ENCODE measurements around the gene PLCB1. TPM values are rescaled to one million over a fixed set of nuclear protein-coding genes. Genes with fewer than 3 reads are reported as not detected.
A peak's percentile ranks its signal among the peaks of the same experiment; 100 is the strongest.

The PLCB1 gene
- total and polyA plus RNA-seq, 2 experiments from 2014 or later, result 6.7 to 20.5 TPM

DNA sequence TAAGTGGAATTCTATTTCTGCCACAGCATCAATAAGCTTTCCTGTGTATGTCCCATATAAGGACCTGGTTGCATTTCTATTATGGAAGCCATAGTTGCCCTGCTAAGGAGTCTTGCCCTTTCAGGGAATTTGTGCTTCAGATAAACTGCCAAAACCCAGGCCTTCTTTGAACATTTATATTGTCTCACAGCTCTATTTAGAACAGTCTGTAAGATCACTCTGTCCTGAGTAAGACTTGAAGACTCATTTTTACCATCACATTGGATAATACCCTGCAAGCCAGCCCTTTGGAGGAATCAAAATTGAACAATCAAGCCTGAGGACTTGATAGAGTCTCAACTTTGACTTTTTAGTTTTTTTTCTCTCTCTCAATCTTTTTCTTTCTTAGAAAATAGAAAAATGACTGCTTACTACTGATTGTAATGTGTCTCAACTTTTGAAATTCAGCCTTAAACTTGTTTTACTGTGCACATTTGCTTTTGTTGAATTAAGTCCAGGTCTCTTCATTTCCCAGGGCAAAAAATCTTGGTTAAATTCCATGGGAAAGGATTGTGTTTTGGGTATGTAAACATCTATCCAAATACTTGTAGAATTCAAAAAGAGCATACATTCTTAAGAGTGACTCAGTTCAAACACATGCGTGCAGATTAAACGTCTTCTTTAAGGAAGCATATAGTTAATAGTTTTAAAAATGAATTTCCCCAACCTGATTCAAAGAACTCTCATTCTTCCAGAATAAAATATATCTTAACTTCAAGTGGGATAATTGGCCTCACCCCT, 91.2 kb downstream of the PLCB1 start:
- H3K27me3 ChIP-seq, result no peaks in the 10 kb centered on the region
- H2AFZ ChIP-seq, result peak overlapping the region; percentile 8
- H3K27ac ChIP-seq, result peak overlapping the region; percentile 6
- H3K9me2 ChIP-seq (replicated peaks; ENCODE audit: insufficient read depth), result no peaks in the 10 kb centered on the region
- peak overlapping the region; percentile 10 for H3K4me2 ChIP-seq
- no peaks in the 10 kb centered on the region for H3K9me3 ChIP-seq (ENCODE audit: low read depth)
- 43% methylated on average over 2 of the region's 2 CpGs for WGBS (ENCODE audit: low lambda C conversion rate, missing lambda C conversion rate)
- no peaks in the 10 kb centered on the region for H4K20me1 ChIP-seq (ENCODE audit: insufficient read depth, poor library complexity, severe bottlenecking)
- no peak overlapping the region for H3K4me3 ChIP-seq
- H3K36me3 ChIP-seq (replicated peaks; ENCODE audit: insufficient read depth, low read depth), result no peaks in the 10 kb centered on the region
- no peak for DNase-seq (ENCODE audit: low spot score)
- H3K4me1 ChIP-seq (ENCODE audit: insufficient read depth), result peaks cover 6% of the 10 kb centered on the region
- H3K79me2 ChIP-seq, result no peaks in the 10 kb centered on the region
- TF ChIP-seq EZH2phosphoT487 (IDR thresholded peaks at IDR 0.05; ENCODE audit: low read depth, severe bottlenecking, unreplicated experiment), result no peak
- TF ChIP-seq, protein P1, sequence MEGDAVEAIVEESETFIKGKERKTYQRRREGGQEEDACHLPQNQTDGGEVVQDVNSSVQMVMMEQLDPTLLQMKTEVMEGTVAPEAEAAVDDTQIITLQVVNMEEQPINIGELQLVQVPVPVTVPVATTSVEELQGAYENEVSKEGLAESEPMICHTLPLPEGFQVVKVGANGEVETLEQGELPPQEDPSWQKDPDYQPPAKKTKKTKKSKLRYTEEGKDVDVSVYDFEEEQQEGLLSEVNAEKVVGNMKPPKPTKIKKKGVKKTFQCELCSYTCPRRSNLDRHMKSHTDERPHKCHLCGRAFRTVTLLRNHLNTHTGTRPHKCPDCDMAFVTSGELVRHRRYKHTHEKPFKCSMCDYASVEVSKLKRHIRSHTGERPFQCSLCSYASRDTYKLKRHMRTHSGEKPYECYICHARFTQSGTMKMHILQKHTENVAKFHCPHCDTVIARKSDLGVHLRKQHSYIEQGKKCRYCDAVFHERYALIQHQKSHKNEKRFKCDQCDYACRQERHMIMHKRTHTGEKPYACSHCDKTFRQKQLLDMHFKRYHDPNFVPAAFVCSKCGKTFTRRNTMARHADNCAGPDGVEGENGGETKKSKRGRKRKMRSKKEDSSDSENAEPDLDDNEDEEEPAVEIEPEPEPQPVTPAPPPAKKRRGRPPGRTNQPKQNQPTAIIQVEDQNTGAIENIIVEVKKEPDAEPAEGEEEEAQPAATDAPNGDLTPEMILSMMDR (IDR thresholded peaks at IDR 0.05; ENCODE audit: poor library complexity), result no peak
- no peak for TF ChIP-seq EZH2 (IDR thresholded peaks at IDR 0.05; ENCODE audit: borderline replicate concordance)

DNA sequence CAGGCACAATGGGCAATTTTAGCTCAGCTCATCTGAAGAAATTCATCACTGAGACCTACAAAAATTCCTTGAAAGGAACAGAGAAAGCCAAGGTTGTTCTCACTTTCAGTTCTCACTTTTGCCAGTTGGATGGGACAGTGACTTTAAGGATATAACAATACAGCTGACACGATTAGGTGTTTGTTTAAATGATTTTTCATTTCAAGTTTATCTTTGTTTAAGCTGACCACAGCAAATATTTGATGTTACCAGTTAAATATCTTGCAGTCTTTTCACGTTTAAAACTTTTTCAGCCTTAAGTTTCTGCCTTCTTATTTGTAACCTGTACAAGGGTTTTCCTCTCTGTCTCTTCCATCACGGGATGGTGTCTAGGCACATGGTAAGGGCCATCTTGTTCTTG, 93.6 kb downstream of the PLCB1 start:
- Histone ChIP-seq H3K27me3 (no peaks in the 10 kb centered on the region), H3K4me1 (ENCODE audit: insufficient read depth) (peaks cover 6% of the 10 kb centered on the region), H3K79me2 (no peaks in the 10 kb centered on the region), H3K9me2 (replicated peaks; ENCODE audit: insufficient read depth) (no peaks in the 10 kb centered on the region), H3K9me3 (ENCODE audit: low read depth) (no peaks in the 10 kb centered on the region), H3K4me2 (no peak overlapping the region), H4K20me1 (ENCODE audit: insufficient read depth, poor library complexity, severe bottlenecking) (no peaks in the 10 kb centered on the region), H2AFZ (no peak overlapping the region), H3K4me3 (no peak overlapping the region), H3K36me3 (replicated peaks; ENCODE audit: insufficient read depth, low read depth) (no peaks in the 10 kb centered on the region), H3K27ac (no peak overlapping the region)
- TF ChIP-seq, protein P1 (IDR thresholded peaks at IDR 0.05; ENCODE audit: poor library complexity), result no peak
- TF ChIP-seq EZH2 (IDR thresholded peaks at IDR 0.05; ENCODE audit: borderline replicate concordance) (no peak), EZH2phosphoT487 (IDR thresholded peaks at IDR 0.05; ENCODE audit: low read depth, severe bottlenecking, unreplicated experiment) (no peak)
- no peak for DNase-seq (ENCODE audit: low spot score)
- WGBS (ENCODE audit: low lambda C conversion rate, missing lambda C conversion rate), result 65% methylated on average over 3 of the region's 3 CpGs

DNA sequence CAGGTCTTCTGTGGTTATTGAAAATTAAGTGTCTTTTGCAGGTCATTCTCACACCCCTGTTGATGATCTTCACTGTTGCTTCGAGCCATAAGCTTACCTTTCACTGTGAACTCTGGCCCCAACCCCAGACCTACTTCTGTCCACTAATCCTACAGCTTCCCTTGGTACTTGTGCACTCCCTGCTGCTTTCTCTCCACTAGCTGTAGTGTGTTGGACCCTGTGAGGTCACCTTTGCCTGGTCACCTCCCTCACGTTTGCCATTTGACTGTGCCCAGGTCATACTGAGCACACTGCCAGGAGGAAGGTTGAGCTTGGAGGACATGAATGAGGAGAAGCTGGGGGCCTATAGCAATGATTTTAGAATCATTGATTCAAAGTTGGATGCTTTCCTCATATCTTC, 94.0 kb downstream of the PLCB1 start:
- H3K27ac ChIP-seq, result no peak overlapping the region
- no peaks in the 10 kb centered on the region for H3K27me3 ChIP-seq
- no peak for DNase-seq (ENCODE audit: low spot score)
- TF ChIP-seq EZH2 (IDR thresholded peaks at IDR 0.05; ENCODE audit: borderline replicate concordance) (no peak), EZH2phosphoT487 (IDR thresholded peaks at IDR 0.05; ENCODE audit: low read depth, severe bottlenecking, unreplicated experiment) (no peak)
- TF ChIP-seq, protein P1 (IDR thresholded peaks at IDR 0.05; ENCODE audit: poor library complexity), result no peak
- no peak overlapping the region for H3K4me2 ChIP-seq
- no peaks in the 10 kb centered on the region for H4K20me1 ChIP-seq (ENCODE audit: insufficient read depth, poor library complexity, severe bottlenecking)
- H3K9me3 ChIP-seq (ENCODE audit: low read depth), result no peaks in the 10 kb centered on the region
- H3K36me3 ChIP-seq (replicated peaks; ENCODE audit: insufficient read depth, low read depth), result no peaks in the 10 kb centered on the region
- H3K4me3 ChIP-seq, result no peak overlapping the region
- peaks cover 6% of the 10 kb centered on the region for H3K4me1 ChIP-seq (ENCODE audit: insufficient read depth)
- no peaks in the 10 kb centered on the region for H3K79me2 ChIP-seq
- 88% methylated on average over 2 of the region's 2 CpGs for WGBS (ENCODE audit: low lambda C conversion rate, missing lambda C conversion rate)
- H2AFZ ChIP-seq, result no peak overlapping the region
- H3K9me2 ChIP-seq (replicated peaks; ENCODE audit: insufficient read depth), result no peaks in the 10 kb centered on the region

Data from hepatocyte (in vitro differentiated cells).